MM.1S (cell line): Measurements from ENCODE around the gene C1orf185.

ENCODE experiments used
- EZH2 ChIP-seq: fragments of 300-600 bp; sonication (generic); optimal IDR thresholded peaks from 2 replicates; pipeline ENCODE3; 2017; ENCODE audit warnings: low read depth, mild to moderate bottlenecking, antibody characterized with exemption, low read length, mixed read lengths
- TF ChIP-seq, protein P1 (sequence below): fragments of 300-600 bp; sonication (generic); IDR thresholded peaks from 2 replicates; pipeline ENCODE4 v1.5.1; 2016; ENCODE audit warnings: antibody characterized with exemption, low read length, mixed read lengths

DNA sequence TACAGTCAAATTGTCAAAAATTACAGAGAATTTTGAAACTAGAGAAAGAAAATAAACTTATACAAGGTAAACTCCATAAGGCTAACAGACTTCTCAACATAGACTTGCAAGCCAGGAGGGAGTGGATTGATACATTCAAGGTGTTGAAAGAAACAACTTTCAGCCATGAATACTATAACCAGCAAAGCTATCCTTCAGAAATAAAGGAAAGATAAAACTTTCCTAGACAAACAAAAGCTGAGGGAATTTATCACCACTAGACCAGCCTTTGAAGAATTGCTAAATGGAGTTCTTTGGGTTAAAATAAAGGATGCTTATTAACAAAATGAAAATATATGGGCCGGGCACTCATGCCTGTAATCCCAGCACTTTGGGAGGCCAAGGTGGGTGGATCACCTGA is 52.7 kb downstream of the C1orf185 start:
- TF ChIP-seq, protein P1, sequence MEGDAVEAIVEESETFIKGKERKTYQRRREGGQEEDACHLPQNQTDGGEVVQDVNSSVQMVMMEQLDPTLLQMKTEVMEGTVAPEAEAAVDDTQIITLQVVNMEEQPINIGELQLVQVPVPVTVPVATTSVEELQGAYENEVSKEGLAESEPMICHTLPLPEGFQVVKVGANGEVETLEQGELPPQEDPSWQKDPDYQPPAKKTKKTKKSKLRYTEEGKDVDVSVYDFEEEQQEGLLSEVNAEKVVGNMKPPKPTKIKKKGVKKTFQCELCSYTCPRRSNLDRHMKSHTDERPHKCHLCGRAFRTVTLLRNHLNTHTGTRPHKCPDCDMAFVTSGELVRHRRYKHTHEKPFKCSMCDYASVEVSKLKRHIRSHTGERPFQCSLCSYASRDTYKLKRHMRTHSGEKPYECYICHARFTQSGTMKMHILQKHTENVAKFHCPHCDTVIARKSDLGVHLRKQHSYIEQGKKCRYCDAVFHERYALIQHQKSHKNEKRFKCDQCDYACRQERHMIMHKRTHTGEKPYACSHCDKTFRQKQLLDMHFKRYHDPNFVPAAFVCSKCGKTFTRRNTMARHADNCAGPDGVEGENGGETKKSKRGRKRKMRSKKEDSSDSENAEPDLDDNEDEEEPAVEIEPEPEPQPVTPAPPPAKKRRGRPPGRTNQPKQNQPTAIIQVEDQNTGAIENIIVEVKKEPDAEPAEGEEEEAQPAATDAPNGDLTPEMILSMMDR, result no peak
- TF ChIP-seq EZH2, result no peak
